Muscle of leg (tissue), 11 donors: ENCODE data around the gene ZNF318. TPM values are rescaled to one million over a fixed set of nuclear protein-coding genes. Genes with fewer than 3 reads are reported as not detected.

Source experiments
- DNase-seq: peaks from one replicate; pipeline ENCODE4 v3.0.0; 2013
- H3K27ac ChIP-seq: one replicate; pipeline ENCODE4 v1.5.1; 2013; ENCODE audit warnings: mild to moderate bottlenecking, low read length, control low read depth
- H3K27me3 ChIP-seq: one replicate; pipeline ENCODE4 v1.6.1; 2013; ENCODE audit warnings: low read length; ENCODE audit not compliant: control insufficient read depth, insufficient read depth
- H3K36me3 ChIP-seq: one replicate; pipeline ENCODE4 v1.6.1; 2013; ENCODE audit warnings: low read length; ENCODE audit not compliant: control insufficient read depth, insufficient read depth
- H3K4me1 ChIP-seq: one replicate; pipeline ENCODE4 v1.6.1; 2013; ENCODE audit warnings: low read length; ENCODE audit not compliant: control insufficient read depth, insufficient read depth
- H3K4me3 ChIP-seq: one replicate; pipeline ENCODE4 v1.5.1; 2013; ENCODE audit warnings: low read length, control low read depth
- H3K9me3 ChIP-seq: replicated peaks from 2 replicates; pipeline ENCODE4 v1.6.1; 2013; ENCODE audit warnings: low read depth, low read length; ENCODE audit not compliant: control insufficient read depth
- WGBS: methylation state at CpG from one replicate; pipeline ENCODE4 v1.1.5; 2013; ENCODE audit warnings: missing lambda C conversion rate; ENCODE audit not compliant: insufficient coverage; 5-methylcytosine and 5-hydroxymethylcytosine counted together
- polyA plus RNA-seq, 8 donors: library from polyadenylated mRNA; unstranded; fragments of 120-200 nt; gene quantifications; one replicate each; pipeline versions ENCODE4 v1.2.1 to v1.2.3, GENCODE V29; 2013; ENCODE audit warnings: inconsistent platforms in 1 of 8, low replicate concordance in 1 of 8; ENCODE audit not compliant: insufficient read length in 8 of 8, insufficient read depth in 1 of 8
- total RNA-seq: library from RNA; stranded (reverse); fragments of 120-200 nt; gene quantifications from one replicate; pipeline ENCODE4 v1.2.4, GENCODE V29; 2013

The ZNF318 gene
- total and polyA plus RNA-seq, 9 donors, result 9.4 to 17.3 (median 13.0) TPM

DNA sequence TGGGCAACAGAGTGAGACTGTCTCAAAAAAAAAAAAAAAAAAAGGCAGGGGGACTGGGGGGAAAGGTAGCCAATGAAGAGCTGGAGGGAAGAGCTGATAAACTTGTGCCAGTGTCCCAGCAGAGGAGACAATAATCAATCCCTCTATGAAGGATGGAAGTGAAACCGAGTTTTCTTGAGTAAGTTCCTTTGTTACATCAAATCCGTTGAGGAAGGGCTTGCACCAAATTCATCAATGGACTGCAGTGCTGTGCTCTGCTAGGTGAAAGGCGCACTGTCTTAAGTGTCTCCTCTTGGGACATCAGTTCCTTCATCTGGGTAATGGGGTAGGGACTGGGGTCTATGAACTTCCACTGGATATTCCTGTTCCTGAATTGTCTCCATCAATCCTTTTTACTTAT is 57.8 kb downstream of the ZNF318 start:
- Histone ChIP-seq H3K4me3 (no peak overlapping the region), H3K4me1 (peaks cover 13% of the 10 kb centered on the region), H3K27me3 (peaks cover 17% of the 10 kb centered on the region), H3K27ac (no peak overlapping the region), H3K9me3 (no peaks in the 10 kb centered on the region), H3K36me3 (no peaks in the 10 kb centered on the region)
- DNase-seq, result no peak
- WGBS, result 36% methylated on average over 2 of the region's 3 CpGs

DNA sequence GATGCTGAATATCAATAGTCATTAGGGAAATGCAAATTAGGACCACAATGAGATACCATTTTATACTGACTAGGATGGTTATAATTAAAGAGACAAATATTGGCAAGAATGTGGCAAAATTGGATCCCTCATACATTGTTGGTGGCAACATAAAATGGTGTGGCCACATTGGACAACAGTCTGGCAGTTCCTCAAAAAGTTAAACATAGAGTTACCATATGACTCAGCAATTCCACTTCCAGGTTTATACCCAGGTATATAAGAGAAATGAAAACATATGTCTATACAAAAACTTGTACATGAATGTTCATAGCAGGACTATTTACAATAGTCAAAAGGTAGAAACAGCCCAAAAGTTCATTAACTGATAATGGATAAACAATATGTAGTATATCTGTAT is 58.8 kb downstream of the ZNF318 start:
- no peak for DNase-seq
- H3K4me3 ChIP-seq, result no peak overlapping the region
- H3K9me3 ChIP-seq, result no peaks in the 10 kb centered on the region
- no peaks in the 10 kb centered on the region for H3K36me3 ChIP-seq
- peaks cover 13% of the 10 kb centered on the region for H3K4me1 ChIP-seq
- H3K27me3 ChIP-seq, result peaks cover 17% of the 10 kb centered on the region
- H3K27ac ChIP-seq, result no peak overlapping the region

DNA sequence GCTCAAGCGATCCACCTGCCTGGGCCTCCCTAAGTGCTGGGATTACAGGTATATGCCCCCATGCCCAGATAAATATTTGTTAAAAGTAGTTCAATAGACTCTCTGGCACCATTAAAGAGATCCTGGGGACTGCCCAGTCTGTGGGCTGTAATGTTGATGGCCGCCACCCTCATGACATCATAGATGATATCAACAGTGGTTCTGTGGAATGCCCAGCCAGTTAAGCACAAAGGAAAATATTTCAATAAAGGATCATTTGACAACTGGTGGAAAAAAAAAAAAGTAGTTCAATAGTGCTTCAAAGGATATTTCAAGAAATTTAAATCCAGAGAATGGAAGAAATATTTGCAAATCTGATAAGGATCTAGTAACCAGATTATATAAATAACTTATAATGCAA is 59.3 kb downstream of the ZNF318 start:
- WGBS, result no CpG with 5 or more reads among the region's 2 CpGs
- Histone ChIP-seq H3K9me3 (no peaks in the 10 kb centered on the region), H3K4me1 (peaks cover 13% of the 10 kb centered on the region), H3K27me3 (peaks cover 17% of the 10 kb centered on the region), H3K36me3 (no peaks in the 10 kb centered on the region), H3K4me3 (no peak overlapping the region), H3K27ac (no peak overlapping the region)
- no peak for DNase-seq

DNA sequence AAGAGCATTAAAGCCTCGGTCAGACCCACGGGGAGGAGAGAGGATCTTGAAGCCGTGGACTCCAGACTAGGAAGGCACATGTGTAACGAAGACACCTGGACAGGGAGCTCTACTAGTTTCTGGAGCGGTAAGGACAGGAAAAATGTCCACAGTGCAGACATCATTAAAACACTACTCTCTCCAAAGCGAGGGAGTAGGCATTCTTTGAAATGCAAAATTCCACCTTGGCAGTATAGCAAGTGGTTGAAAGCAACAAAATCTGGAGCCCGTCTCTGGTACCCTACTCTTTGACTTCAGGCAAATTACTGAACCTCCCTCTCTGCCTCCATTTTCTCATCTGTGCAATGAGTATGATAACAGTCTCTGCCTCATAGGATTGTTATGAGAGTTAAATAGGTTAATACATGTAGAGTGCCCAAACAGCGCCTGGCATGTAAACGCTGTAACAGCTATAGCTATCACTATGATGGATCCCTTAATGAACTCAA is 60.4 kb downstream of the ZNF318 start:
- no peak for DNase-seq
- H3K4me1 ChIP-seq, result peaks cover 13% of the 10 kb centered on the region
- peak overlapping the region; percentile 35 for H3K4me3 ChIP-seq
- 40% methylated on average over 4 of the region's 9 CpGs for WGBS
- H3K27me3 ChIP-seq, result peaks cover 17% of the 10 kb centered on the region
- no peaks in the 10 kb centered on the region for H3K36me3 ChIP-seq
- H3K9me3 ChIP-seq, result no peaks in the 10 kb centered on the region
- no peak overlapping the region for H3K27ac ChIP-seq

DNA sequence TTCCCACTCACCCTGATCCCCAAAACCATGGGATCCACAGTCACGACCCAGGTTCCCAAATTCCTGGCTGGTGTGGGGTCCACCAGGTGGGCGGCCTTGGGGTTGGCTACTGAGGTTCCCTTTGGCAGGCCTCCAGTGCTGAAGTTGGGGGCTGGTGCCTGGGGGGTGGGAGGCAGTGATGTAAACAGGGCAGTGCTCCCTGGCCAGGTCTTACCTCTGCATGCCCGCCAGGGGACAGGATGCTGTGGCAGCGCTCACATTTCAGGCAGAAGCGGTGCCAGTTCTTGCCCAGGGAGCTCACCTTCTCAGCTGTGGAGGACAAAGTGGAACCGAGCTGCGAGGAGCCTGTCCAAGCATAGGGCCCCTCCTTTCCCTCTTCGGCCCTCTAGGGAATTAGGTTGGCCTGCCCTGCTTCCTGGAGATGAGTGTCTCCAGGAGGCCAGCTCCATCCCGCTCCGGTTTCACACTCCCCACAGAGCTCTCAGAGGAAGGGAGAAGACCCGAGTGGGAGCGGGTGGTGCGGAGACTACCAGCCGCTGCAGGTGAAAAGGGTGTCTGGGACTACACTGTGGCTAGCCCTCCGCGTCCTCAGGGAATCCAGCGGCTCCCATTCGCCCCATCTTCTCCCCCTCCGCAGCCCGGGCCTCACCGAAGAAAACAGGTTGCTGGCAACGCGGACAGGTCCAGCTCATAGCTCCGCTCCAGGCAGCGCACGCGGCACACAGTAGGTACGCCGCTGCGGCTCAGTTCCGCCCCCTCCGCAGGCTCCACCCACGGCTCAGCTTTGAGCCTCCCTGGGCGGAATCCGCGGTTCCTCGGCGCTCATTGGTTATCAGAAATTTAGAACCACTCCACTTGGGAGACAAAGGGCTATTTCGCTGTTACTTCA is 61.1 kb downstream of the ZNF318 start, which contains the start of gene CRIP3:
CRIP3 (minus strand) TSS at position 726 of the 889 bp plus-strand sequence; CDS start at position 692, 34 bp downstream.
- DNase-seq, result peak; percentile 78
- no peak within 1 kb of the TSS for H3K27ac ChIP-seq
- no peaks in the 10 kb centered on the region for H3K36me3 ChIP-seq
- H3K4me3 ChIP-seq, result peak within 1 kb of the TSS; percentile 35
- WGBS, result 6% methylated on average over 34 of the region's 39 CpGs
- no peaks in the 10 kb centered on the region for H3K9me3 ChIP-seq
- H3K4me1 ChIP-seq, result peaks cover 13% of the 10 kb centered on the region
- H3K27me3 ChIP-seq, result peaks cover 17% of the 10 kb centered on the region

DNA sequence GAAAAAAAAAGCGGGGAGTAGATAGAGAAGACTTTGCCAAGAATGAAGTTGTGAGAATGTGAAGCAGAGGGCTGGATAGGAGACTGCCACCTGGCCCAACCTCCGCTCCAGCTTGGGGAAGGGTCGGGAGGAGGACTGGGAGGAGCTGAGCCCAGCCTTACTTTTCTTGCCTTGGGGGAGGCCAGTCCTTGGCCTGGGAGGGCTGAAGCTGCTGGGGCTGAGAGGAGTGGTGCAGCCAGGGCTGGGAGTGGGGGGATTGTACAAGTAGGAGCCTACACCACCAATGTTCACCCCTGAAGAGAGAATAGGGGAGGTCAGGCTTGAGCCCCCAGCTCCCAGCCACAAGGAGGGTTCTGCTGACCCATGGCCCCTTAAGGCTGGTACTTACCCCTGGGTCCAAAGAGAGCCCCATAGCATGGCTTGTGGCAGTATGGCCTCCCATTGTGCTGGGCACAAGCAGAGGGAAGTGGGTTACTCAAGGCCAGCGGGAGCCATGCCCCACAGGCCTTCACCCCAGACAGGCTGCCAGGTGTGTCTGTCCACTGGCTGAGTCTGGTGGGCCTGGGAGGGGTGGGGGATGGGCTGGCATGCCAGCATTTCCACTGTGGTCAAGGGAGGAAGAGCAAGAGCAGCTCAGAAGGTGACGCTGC is 61.9 kb downstream of the ZNF318 start:
- Histone ChIP-seq H3K36me3 (no peaks in the 10 kb centered on the region), H3K4me3 (no peak overlapping the region), H3K27me3 (peaks cover 17% of the 10 kb centered on the region), H3K27ac (no peak overlapping the region), H3K4me1 (peaks cover 13% of the 10 kb centered on the region), H3K9me3 (no peaks in the 10 kb centered on the region)
- WGBS, result 71% methylated on average over 4 of the region's 5 CpGs
- DNase-seq, result no peak

DNA sequence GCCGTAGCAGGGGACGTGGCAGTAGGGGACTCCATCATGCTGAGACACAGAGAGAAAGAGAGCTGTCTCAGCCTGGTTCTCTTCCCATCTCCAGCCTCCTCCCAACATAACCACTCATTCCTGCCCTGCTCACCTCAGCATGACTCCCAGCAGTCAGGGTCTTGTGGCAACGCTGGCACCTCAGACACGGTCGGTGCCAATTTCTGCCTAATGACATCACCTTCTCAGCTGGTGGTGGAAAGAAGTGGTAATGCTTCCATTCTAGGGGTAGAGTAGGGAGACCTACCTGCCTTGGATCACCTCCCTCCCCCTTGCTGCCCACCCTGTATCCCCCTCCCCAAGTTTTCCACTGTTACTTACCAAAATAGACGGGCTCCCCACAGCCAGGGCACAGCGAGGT is 63.4 kb downstream of the ZNF318 start:
- Histone ChIP-seq H3K27me3 (peaks cover 23% of the 10 kb centered on the region), H3K4me3 (no peak overlapping the region), H3K9me3 (no peaks in the 10 kb centered on the region), H3K27ac (no peak overlapping the region), H3K4me1 (peaks cover 13% of the 10 kb centered on the region), H3K36me3 (no peaks in the 10 kb centered on the region)
- no peak for DNase-seq
- no CpG with 5 or more reads among the region's 7 CpGs for WGBS

DNA sequence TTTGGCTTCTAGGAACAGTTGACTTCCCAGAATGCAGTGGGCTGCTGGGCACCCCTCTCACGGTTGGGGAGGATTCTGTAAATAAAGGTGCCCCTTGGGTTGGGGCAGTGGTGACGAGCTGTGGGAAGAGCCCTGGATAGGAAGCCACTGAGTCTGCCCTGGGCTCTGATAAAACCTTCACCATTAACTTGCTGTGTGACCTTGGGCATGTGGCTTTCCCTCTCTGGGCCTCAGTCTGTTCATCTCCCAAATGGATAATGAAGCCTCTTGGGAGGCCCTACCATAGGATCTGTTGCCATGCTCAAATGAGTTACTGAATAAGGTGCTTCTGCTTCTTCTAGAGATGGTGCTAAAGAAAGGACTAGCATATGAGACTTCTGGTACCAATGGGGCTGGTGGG is 64.6 kb downstream of the ZNF318 start:
- Histone ChIP-seq H3K36me3 (no peaks in the 10 kb centered on the region), H3K9me3 (no peaks in the 10 kb centered on the region), H3K27me3 (peaks cover 31% of the 10 kb centered on the region), H3K4me1 (peaks cover 13% of the 10 kb centered on the region), H3K27ac (no peak overlapping the region), H3K4me3 (no peak overlapping the region)
- WGBS, result no CpG with 5 or more reads among the region's 2 CpGs
- DNase-seq, result no peak

DNA sequence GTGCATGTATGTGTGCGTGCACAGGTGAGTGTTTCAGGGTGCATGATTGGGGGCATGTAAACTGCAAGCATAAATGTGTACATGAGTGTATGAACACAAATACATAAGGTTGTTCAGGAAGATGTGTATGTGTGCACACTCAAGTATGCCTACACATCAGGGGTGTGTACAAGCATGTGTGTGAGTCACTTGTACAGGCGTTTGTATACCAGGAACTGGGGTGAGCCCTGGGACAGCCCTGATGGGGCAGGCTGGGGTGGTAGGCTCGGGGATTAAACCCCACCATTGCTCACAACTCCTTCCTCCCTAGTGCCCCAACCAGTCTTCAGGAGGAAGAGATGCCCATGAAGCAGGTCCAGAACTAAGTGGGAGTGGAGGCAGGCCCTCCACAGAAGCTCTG is 65.1 kb downstream of the ZNF318 start:
- H3K4me1 ChIP-seq, result peaks cover 13% of the 10 kb centered on the region
- 100% methylated on average over 1 of the region's 3 CpGs for WGBS
- H3K36me3 ChIP-seq, result no peaks in the 10 kb centered on the region
- H3K4me3 ChIP-seq, result no peak overlapping the region
- H3K27me3 ChIP-seq, result peaks cover 36% of the 10 kb centered on the region
- H3K9me3 ChIP-seq, result no peaks in the 10 kb centered on the region
- no peak overlapping the region for H3K27ac ChIP-seq
- DNase-seq, result no peak

DNA sequence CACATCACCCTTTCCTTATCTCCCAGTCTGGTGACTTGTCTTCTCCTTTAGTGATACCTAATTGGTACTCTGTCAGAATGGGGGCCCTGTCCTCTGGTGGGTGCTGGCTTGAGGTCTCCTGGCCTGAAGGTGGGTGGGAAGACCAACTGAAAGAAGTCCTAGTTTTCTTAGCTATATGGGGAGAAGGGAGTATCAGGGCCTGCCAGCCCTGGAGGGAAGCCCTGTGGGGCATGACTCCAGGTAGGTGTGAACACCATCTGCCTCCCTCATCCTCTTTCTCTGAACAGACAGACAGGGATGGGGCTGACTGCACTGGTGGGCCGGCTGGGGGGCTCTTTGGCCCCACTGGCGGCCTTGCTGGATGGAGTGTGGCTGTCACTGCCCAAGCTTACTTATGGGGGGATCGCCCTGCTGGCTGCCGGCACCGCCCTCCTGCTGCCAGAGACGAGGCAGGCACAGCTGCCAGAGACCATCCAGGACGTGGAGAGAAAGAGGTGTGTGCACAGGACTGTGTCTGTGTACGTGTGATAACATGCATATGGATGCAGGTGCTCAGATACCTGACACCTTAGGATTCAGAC is 65.6 kb downstream of the ZNF318 start:
- H3K4me1 ChIP-seq, result peaks cover 9% of the 10 kb centered on the region
- no peaks in the 10 kb centered on the region for H3K9me3 ChIP-seq
- WGBS, result 56% methylated on average over 8 of the region's 8 CpGs
- H3K27ac ChIP-seq, result no peak overlapping the region
- H3K27me3 ChIP-seq, result peaks cover 37% of the 10 kb centered on the region
- H3K36me3 ChIP-seq, result no peaks in the 10 kb centered on the region
- DNase-seq, result no peak
- no peak overlapping the region for H3K4me3 ChIP-seq
